HEK293T (cell line): Measurements from ENCODE around the gene KREMEN1.

Experiments
- FOXA1 ChIP-seq: fragments of 450-650 bp; IDR thresholded peaks from 2 replicates; pipeline ENCODE4 v1.6.1; 2016; ENCODE audit warnings: mild to moderate bottlenecking
- FOXM1 ChIP-seq: fragments of 450-650 bp; IDR thresholded peaks from 2 replicates; pipeline ENCODE4 v1.6.1; 2017; ENCODE audit warnings: mild to moderate bottlenecking, borderline replicate concordance
- HDGF ChIP-seq: fragments of 450-650 bp; IDR thresholded peaks from 2 replicates; pipeline ENCODE4 v1.6.1; 2017; ENCODE audit warnings: antibody characterized with exemption, borderline replicate concordance
- LEF1 ChIP-seq: fragments of 450-650 bp; IDR thresholded peaks from 2 replicates; pipeline ENCODE4 v1.6.1; 2017; ENCODE audit warnings: mild to moderate bottlenecking, borderline replicate concordance
- PKNOX1 ChIP-seq: fragments of 450-650 bp; IDR thresholded peaks from 2 replicates; pipeline ENCODE4 v1.6.1; 2016
- SP1 ChIP-seq: fragments of 450-650 bp; IDR thresholded peaks from 2 replicates; pipeline ENCODE4 v1.6.1; 2017
- SUZ12 ChIP-seq: fragments of 450-650 bp; IDR thresholded peaks from 2 replicates; pipeline ENCODE4 v1.6.1; 2016; ENCODE audit warnings: mild to moderate bottlenecking
- ZNF384 ChIP-seq: fragments of 450-650 bp; IDR thresholded peaks from 2 replicates; pipeline ENCODE4 v1.6.1; 2016

GRCh38 chr22:29023172-29023796 is 49.6 kb upstream of the KREMEN1 start:
- TF ChIP-seq SUZ12 (no peak), ZNF384 (no peak), SP1 (no peak), HDGF (no peak), FOXA1 (no peak), FOXM1 (no peak), LEF1 (no peak), PKNOX1 (no peak)
